ENCODE measurements around the gene TNIK.

GRCh38 chr3:171173736-171174135 is 286.5 kb downstream of the TNIK start:
- TF ChIP-seq MAX (IDR thresholded peaks at IDR 0.05; ENCODE audit: low read depth, low read length), result no peak
- no peak for TF ChIP-seq POLR2A (IDR thresholded peaks at IDR 0.05; ENCODE audit: low read depth, low read length)

Data from GM12878 (cell line).